Endothelial cell (in vitro differentiated cells): ENCODE data around the gene PEX5. TPM values are rescaled to one million over a fixed set of nuclear protein-coding genes. Genes with fewer than 3 reads are reported as not detected.
A peak's percentile ranks its signal among the peaks of the same experiment; 100 is the strongest.

ENCODE experiments used
- DNase-seq: peaks from one replicate; pipeline ENCODE4 v3.0.0; 2021; ENCODE audit warnings: low spot score
- H3K27ac Mint-ChIP-seq: one replicate; pipeline ENCODE4 v1.8.0; 2021; ENCODE audit warnings: mixed read lengths, inconsistent platforms; ENCODE audit not compliant: unreplicated experiment
- H3K27me3 Mint-ChIP-seq: one replicate; pipeline ENCODE4 v1.8.0; 2021; ENCODE audit warnings: mild to moderate bottlenecking, moderate library complexity, mixed read lengths, inconsistent platforms; ENCODE audit not compliant: unreplicated experiment
- H3K36me3 Mint-ChIP-seq: one replicate; pipeline ENCODE4 v1.8.0; 2021; ENCODE audit warnings: mild to moderate bottlenecking, low read depth, mixed read lengths, inconsistent platforms; ENCODE audit not compliant: unreplicated experiment
- H3K4me1 Mint-ChIP-seq: one replicate; pipeline ENCODE4 v1.8.0; 2021; ENCODE audit warnings: mild to moderate bottlenecking, mixed read lengths, inconsistent platforms; ENCODE audit not compliant: unreplicated experiment
- H3K4me3 Mint-ChIP-seq: one replicate; pipeline ENCODE4 v1.8.0; 2021; ENCODE audit warnings: mild to moderate bottlenecking, mixed read lengths, inconsistent platforms; ENCODE audit not compliant: unreplicated experiment
- H3K9me3 Mint-ChIP-seq: one replicate; pipeline ENCODE4 v1.8.0; 2021; ENCODE audit warnings: mixed read lengths, inconsistent platforms; ENCODE audit not compliant: unreplicated experiment
- CTCF ChIP-seq: fragments of 200-600 bp; sonication (generic); IDR thresholded peaks from one replicate; pipeline ENCODE4 v1.5.0; 2021; ENCODE audit warnings: antibody characterized with exemption; ENCODE audit not compliant: unreplicated experiment
- total RNA-seq: library from RNA; stranded (reverse); fragmentation: NEBNext Ultra II Directional; extraction: Animal tissue kit (Norgen Biotek cat#: 25700); gene quantifications from one replicate; pipeline ENCODE4 v1.2.1, GENCODE V29; 2021; ENCODE audit not compliant: unreplicated experiment

The PEX5 gene
- total RNA-seq, 1 donor from 2014 or later: 22.2 TPM

DNA sequence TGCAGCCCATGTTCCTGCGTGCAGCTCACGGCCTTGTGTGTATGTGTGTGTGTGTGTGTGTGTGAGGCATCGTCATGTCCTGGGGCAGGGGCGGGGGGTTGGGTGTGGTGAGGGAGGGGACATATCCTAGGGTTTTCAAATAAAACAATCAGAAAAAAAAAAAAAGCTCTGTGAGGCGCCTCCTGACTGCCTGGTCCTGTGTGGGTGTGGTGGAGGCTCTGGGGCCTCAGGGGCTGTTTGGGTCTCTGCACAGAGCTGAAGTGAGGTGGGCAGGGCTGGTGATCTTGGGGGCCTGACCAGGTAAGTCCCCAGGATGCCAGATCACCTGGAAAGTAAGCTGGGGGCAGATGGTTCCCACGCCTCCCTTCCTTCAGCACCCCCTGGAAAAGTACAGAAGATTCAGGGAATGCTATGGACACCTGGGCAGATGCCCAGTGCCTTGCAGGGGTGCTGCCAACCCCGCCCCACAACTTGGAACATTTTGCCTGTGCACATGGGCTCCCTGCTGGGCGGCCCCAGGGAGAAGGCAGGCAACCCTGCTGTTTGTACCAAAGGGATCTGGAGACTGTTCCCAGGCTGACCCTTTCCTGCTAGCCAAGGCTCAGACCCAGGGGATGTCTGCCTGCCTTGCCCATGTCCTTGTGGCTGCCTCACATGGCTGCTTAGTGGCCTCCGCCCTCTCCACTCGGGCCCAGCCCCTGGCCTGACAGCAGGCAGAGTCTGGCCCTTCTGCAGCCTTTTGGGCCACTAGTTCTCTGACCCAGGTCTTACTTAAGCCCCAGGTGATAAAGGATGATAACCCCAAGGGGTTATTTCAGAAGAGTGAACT is 30.5 kb upstream of the PEX5 start:
- Mint-ChIP-seq H3K4me1 (peaks cover 32% of the 10 kb centered on the region), H3K4me3 (no peak overlapping the region), H3K27me3 (peaks cover 18% of the 10 kb centered on the region), H3K36me3 (peaks cover 30% of the 10 kb centered on the region), H3K9me3 (no peaks in the 10 kb centered on the region), H3K27ac (no peak overlapping the region)
- no peak for DNase-seq
- TF ChIP-seq CTCF: no peak

GRCh38 chr12:7160183-7160582 is 29.3 kb upstream of the PEX5 start:
- Mint-ChIP-seq H3K27me3 (peaks cover 18% of the 10 kb centered on the region), H3K27ac (no peak overlapping the region), H3K36me3 (peaks cover 33% of the 10 kb centered on the region), H3K4me3 (no peak overlapping the region), H3K4me1 (peaks cover 21% of the 10 kb centered on the region), H3K9me3 (no peaks in the 10 kb centered on the region)
- no peak for TF ChIP-seq CTCF
- no peak for DNase-seq

GRCh38 chr12:7161327-7161726 is 28.2 kb upstream of the PEX5 start:
- no peak overlapping the region for H3K27ac Mint-ChIP-seq
- peaks cover 30% of the 10 kb centered on the region for H3K36me3 Mint-ChIP-seq
- no peak for DNase-seq
- H3K4me3 Mint-ChIP-seq: no peak overlapping the region
- peaks cover 18% of the 10 kb centered on the region for H3K27me3 Mint-ChIP-seq
- TF ChIP-seq CTCF: no peak
- H3K9me3 Mint-ChIP-seq: no peaks in the 10 kb centered on the region
- peaks cover 19% of the 10 kb centered on the region for H3K4me1 Mint-ChIP-seq

DNA sequence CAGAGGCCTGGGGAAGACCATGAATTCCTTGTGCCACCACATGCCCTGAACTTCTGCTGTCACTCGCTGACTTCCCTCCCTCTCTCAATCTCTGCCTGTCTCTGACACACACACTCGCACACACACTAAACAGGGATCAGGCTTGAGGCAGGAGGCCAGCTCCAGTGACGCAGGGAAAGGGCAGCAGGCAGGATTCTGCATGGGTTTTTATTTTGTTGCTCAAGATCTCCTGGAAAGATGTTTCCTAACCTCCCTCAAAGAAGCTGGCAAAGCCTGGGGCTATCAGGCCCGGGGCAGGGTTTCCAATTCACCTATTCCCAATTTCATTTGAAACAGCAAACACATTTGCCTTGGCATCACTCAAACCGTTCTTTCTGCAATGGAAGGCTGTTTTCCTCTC is 27.7 kb upstream of the PEX5 start:
- peaks cover 18% of the 10 kb centered on the region for H3K27me3 Mint-ChIP-seq
- H3K4me1 Mint-ChIP-seq: peaks cover 19% of the 10 kb centered on the region
- peak overlapping the region; percentile 11 for H3K27ac Mint-ChIP-seq
- H3K9me3 Mint-ChIP-seq: peaks cover 4% of the 10 kb centered on the region
- H3K4me3 Mint-ChIP-seq: no peak overlapping the region
- TF ChIP-seq CTCF: no peak
- no peak for DNase-seq
- peaks cover 28% of the 10 kb centered on the region for H3K36me3 Mint-ChIP-seq

GRCh38 chr12:7162691-7163114 is 26.8 kb upstream of the PEX5 start:
- Mint-ChIP-seq H3K4me1 (peaks cover 12% of the 10 kb centered on the region), H3K27ac (no peak overlapping the region), H3K36me3 (peaks cover 20% of the 10 kb centered on the region), H3K27me3 (peaks cover 13% of the 10 kb centered on the region), H3K9me3 (peaks cover 5% of the 10 kb centered on the region), H3K4me3 (peak overlapping the region; percentile 38)
- TF ChIP-seq CTCF: peak; percentile 16
- peak; percentile 25 for DNase-seq
